B cell (primary cell): ENCODE results near the gene RCSD1. TPM values are rescaled to one million over a fixed set of nuclear protein-coding genes. Genes with fewer than 3 reads are reported as not detected.

Source experiments
- ATAC-seq: fragments of 200-7000 bp; cut with Tn5 transposase; one replicate; pipeline ENCODE4 v1.10.0; 2021; ENCODE audit warnings: low read depth, mild to moderate bottlenecking, moderate number of reproducible peaks, moderate library complexity
- CTCF ChIA-PET: fragments of 350-600 bp; sonication (Branson Sonifier 250); formaldehyde crosslinking; loops from one replicate; lab custom pipeline; 2021; ENCODE audit warnings: antibody characterized with exemption, inconsistent platforms; lab: Charles Lee
- POLR2A ChIA-PET: fragments of 350-600 bp; sonication (Branson Sonifier 250); formaldehyde crosslinking; loops from one replicate; lab custom pipeline; 2021; ENCODE audit warnings: antibody characterized with exemption; lab: Charles Lee
- DNase-seq: peaks from one replicate; pipeline ENCODE4 v3.0.0; 2013
- H2AFZ ChIP-seq: 2 replicates; pipeline ENCODE4 v1.6.1; 2012; ENCODE audit warnings: mild to moderate bottlenecking, low read depth, low read length; ENCODE audit not compliant: insufficient read depth, poor library complexity, severe bottlenecking
- H3K27ac ChIP-seq, 2 donors: 1 replicate in 1 of 2; 2 replicates in 1 of 2; pipeline ENCODE4 v1.5.1; 2012 to 2013; ENCODE audit warnings: low read length in 2 of 2, mild to moderate bottlenecking in 2 of 2, moderate library complexity in 1 of 2
- H3K27me3 ChIP-seq, 4 experiments: fragments of 200-600 bp in 1 of 4; sonication (generic) in 1 of 4; replicated peaks in 1 of 4; 1 replicate in 2 of 4; 2 replicates in 2 of 4; pipeline versions ENCODE4 v1.6.1 to v1.7.0; 2013 to 2016; ENCODE audit warnings: low read length in 3 of 4, mild to moderate bottlenecking in 2 of 4, mixed read lengths in 1 of 4, moderate library complexity in 1 of 4; ENCODE audit not compliant: insufficient read depth in 4 of 4, control insufficient read depth in 3 of 4; ENCODE audit errors: control extremely low read depth in 1 of 4
- H3K36me3 ChIP-seq, 2 experiments: replicated peaks in 1 of 2; 1 replicate in 1 of 2; 2 replicates in 1 of 2; pipeline versions ENCODE4 v1.6.1 to v1.7.1; 2013; ENCODE audit warnings: low read length in 1 of 2; ENCODE audit not compliant: insufficient read depth in 2 of 2, control insufficient read depth in 1 of 2; ENCODE audit errors: control extremely low read depth in 1 of 2, extremely low read depth in 1 of 2
- H3K4me1 ChIP-seq, 2 donors: fragments of 200-600 bp in 1 of 2; sonication (generic) in 1 of 2; 1 replicate in 1 of 2; 2 replicates in 1 of 2; pipeline versions ENCODE4 v1.5.1 to v1.6.1; 2013 to 2017; ENCODE audit warnings: low read length in 2 of 2; ENCODE audit not compliant: control insufficient read depth in 2 of 2, insufficient read depth in 2 of 2
- H3K4me2 ChIP-seq: replicated peaks from 2 replicates; pipeline ENCODE3; 2012; ENCODE audit warnings: mild to moderate bottlenecking, low read depth, low read length; ENCODE audit not compliant: poor library complexity, severe bottlenecking
- H3K4me3 ChIP-seq, 5 experiments: fragments of 200-600 bp in 1 of 5; sonication (generic) in 1 of 5; 1 replicate in 3 of 5; 2 replicates in 2 of 5; pipeline versions ENCODE4 v1.5.1 to v1.7.0; 2011 to 2016; ENCODE audit warnings: low read length in 4 of 5, mild to moderate bottlenecking in 4 of 5, low read depth in 2 of 5, control low read depth in 1 of 5, moderate library complexity in 1 of 5; ENCODE audit not compliant: insufficient read depth in 1 of 5; ENCODE audit errors: control extremely low read depth in 1 of 5, extremely low read depth in 1 of 5
- H3K79me2 ChIP-seq: fragments of 200-600 bp; sonication (generic); one replicate; pipeline ENCODE4 v1.6.0; 2016; ENCODE audit warnings: low read length; ENCODE audit not compliant: control insufficient read depth, insufficient read depth
- H3K9ac ChIP-seq: fragments of 200-600 bp; sonication (generic); 2 replicates; pipeline ENCODE4 v1.6.1; 2017; ENCODE audit warnings: mild to moderate bottlenecking, low read length, moderate library complexity
- H3K9me3 ChIP-seq, 3 donors: one replicate each; pipeline versions ENCODE4 v1.6.1 to v1.7.1; 2013; ENCODE audit warnings: low read length in 2 of 3; ENCODE audit not compliant: control insufficient read depth in 2 of 3, insufficient read depth in 1 of 3; ENCODE audit errors: control extremely low read depth in 1 of 3
- H4K20me1 ChIP-seq: 2 replicates; pipeline ENCODE4 v1.6.0; 2012; ENCODE audit warnings: mild to moderate bottlenecking, low read length; ENCODE audit not compliant: insufficient read depth, control insufficient read depth, poor library complexity, severe bottlenecking
- H3K27ac Mint-ChIP-seq: one replicate; pipeline ENCODE4 v1.8.0; 2021; ENCODE audit warnings: mixed read lengths
- H3K27me3 Mint-ChIP-seq: one replicate; pipeline ENCODE4 v1.8.0; 2021; ENCODE audit warnings: mixed read lengths
- H3K4me1 Mint-ChIP-seq: one replicate; pipeline ENCODE4 v1.8.0; 2021; ENCODE audit warnings: mixed read lengths
- H3K4me3 Mint-ChIP-seq: one replicate; pipeline ENCODE4 v1.8.0; 2021; ENCODE audit warnings: mixed read lengths
- H3K9me3 Mint-ChIP-seq: one replicate; pipeline ENCODE4 v1.8.0; 2022; ENCODE audit warnings: mixed read lengths; ENCODE audit not compliant: insufficient read depth
- CTCF ChIP-seq: fragments of 200-600 bp; IDR thresholded peaks from one replicate; pipeline ENCODE4 v1.8.0; 2022; ENCODE audit warnings: antibody characterized with exemption, mild to moderate bottlenecking
- EZH2 ChIP-seq: IDR thresholded peaks from 2 replicates; pipeline ENCODE4 v1.6.1; 2012; ENCODE audit warnings: borderline replicate concordance, low read depth, mild to moderate bottlenecking, moderate library complexity, low read length; ENCODE audit not compliant: insufficient read depth, poor library complexity, severe bottlenecking
- WGBS: methylation state at CpG from one replicate; pipeline ENCODE4 v1.1.5; 2013; ENCODE audit warnings: missing lambda C conversion rate; ENCODE audit not compliant: insufficient coverage; 5-methylcytosine and 5-hydroxymethylcytosine counted together
- intact Hi-C: fragments of 100-400 bp; cut with micrococcal nuclease; formaldehyde crosslinking; loops from one replicate; pipeline ENCODE4 v1.10.0; 2022
- polyA plus RNA-seq: library from polyadenylated mRNA; depleted of rRNA; stranded (reverse); fragments of >200 nt; gene quantifications from 2 replicates; pipeline ENCODE4 v1.2.3, GENCODE V29; 2012
- total RNA-seq, 2 donors: library from RNA; stranded (reverse); fragments of 120-200 nt in 1 of 2; gene quantifications; 1 replicate in 1 of 2; 2 replicates in 1 of 2; pipeline versions ENCODE4 v1.2.3 to v1.2.4, GENCODE V29; 2013 to 2022

Gene RCSD1
- total and polyA plus RNA-seq, 2 donors (not counting 1 experiment from before 2014, with no cell fraction given): 129 to 525 TPM

GRCh38 chr1:167723707-167724323 is 93.8 kb downstream of the RCSD1 start:
- Mint-ChIP-seq H3K27me3 (no peaks in the 10 kb centered on the region), H3K4me3 (peak overlapping the region; percentile 18), H3K9me3 (no peaks in the 10 kb centered on the region), H3K27ac (peak overlapping the region; percentile 29), H3K4me1 (peaks cover 65% of the 10 kb centered on the region)
- peaks cover 37 to 51% of the 10 kb centered on the region in 2 donors for H3K4me1 ChIP-seq
- no peak for TF ChIP-seq CTCF
- TF ChIP-seq EZH2: no peak
- H3K27me3 ChIP-seq: no peaks in the 10 kb centered on the region
- no peak for DNase-seq
- no peak overlapping the region for H3K9ac ChIP-seq
- H3K27ac ChIP-seq: no peak overlapping the region
- 64% methylated on average over 1 of the region's 2 CpGs for WGBS
- H4K20me1 ChIP-seq: peaks cover 10% of the 10 kb centered on the region
- intact Hi-C loops: no loop called here
- H3K4me3 ChIP-seq: no peak overlapping the region
- peaks cover 0 to 5% (median 4%) of the 10 kb centered on the region in 3 donors for H3K9me3 ChIP-seq
- ChIA-PET POLR2A (interaction anchor here (0.6 kb wide), 1 partner anchor 80 kb away, joined by 9 read pairs; no protein-coding TSS in a partner anchor), CTCF (interaction anchor here (0.5 to 2.1 kb wide), 6 partner anchors 8 to 217 kb away, joined by 3 to 11 read pairs (median 4); no protein-coding TSS in a partner anchor)
- no peak overlapping the region for H2AFZ ChIP-seq
- H3K4me2 ChIP-seq: no peak overlapping the region
- ATAC-seq: no peak
- H3K79me2 ChIP-seq: peaks cover 48% of the 10 kb centered on the region
- H3K36me3 ChIP-seq: no peaks in the 10 kb centered on the region

- peaks cover 17 to 30% of the 10 kb centered on the region in 2 donors for H3K4me1 ChIP-seq
- H3K4me2 ChIP-seq: peak overlapping the region; percentile 21
- no peaks in the 10 kb centered on the region for H3K9me3 ChIP-seq
- ChIA-PET POLR2A (no interaction called here), CTCF (interaction anchor here (2.1 kb wide), 1 partner anchor 10 kb away, joined by 11 read pairs; no protein-coding TSS in a partner anchor)
- no CpG with 5 or more reads among the region's 1 CpG for WGBS
- H3K9ac ChIP-seq: no peak overlapping the region
- Mint-ChIP-seq H3K27me3 (no peaks in the 10 kb centered on the region), H3K4me3 (peak overlapping the region; percentile 1), H3K4me1 (peaks cover 48% of the 10 kb centered on the region), H3K27ac (peak overlapping the region; percentile 20), H3K9me3 (no peaks in the 10 kb centered on the region)
- no peak overlapping the region for H3K4me3 ChIP-seq
- no peaks in the 10 kb centered on the region for H3K27me3 ChIP-seq
- H2AFZ ChIP-seq: no peak overlapping the region
- peaks cover 69% of the 10 kb centered on the region for H3K79me2 ChIP-seq
- peaks cover 0 to 4% of the 10 kb centered on the region in 2 experiments for H3K36me3 ChIP-seq
- peaks cover 10% of the 10 kb centered on the region for H4K20me1 ChIP-seq
- no peak for TF ChIP-seq CTCF
- no peak for TF ChIP-seq EZH2
- ATAC-seq (no peak), DNase-seq (peak; percentile 38)
- intact Hi-C loops: no loop called here
- H3K27ac ChIP-seq: no peak overlapping the region
Measured at GRCh38 chr1:167726008-167726407, 96.0 kb downstream of the RCSD1 start.
